Upper lobe of left lung (tissue), 4 donors: ENCODE measurements around the gene FNTB.

Experiments
- POLR2A ChIP-seq, 4 donors: fragments of 450-650 bp; IDR thresholded peaks; one replicate each; pipeline ENCODE4 v1.5.1; 2016 to 2017; ENCODE audit warnings: antibody characterized with exemption in 4 of 4, mild to moderate bottlenecking in 2 of 4
- POLR2AphosphoS5 ChIP-seq, 2 donors: sonication (generic); formaldehyde crosslinking; IDR thresholded peaks; one replicate each; pipeline ENCODE4 v1.5.1; 2017; ENCODE audit warnings: antibody characterized with exemption in 2 of 2
- TF ChIP-seq, protein P1 (sequence below), 6 experiments: fragments of 450-650 bp in 4 of 6; fragments of 200-600 bp in 2 of 6; sonication (generic) in 2 of 6; IDR thresholded peaks; one replicate each; pipeline ENCODE4 v1.5.1; 2016 to 2019; ENCODE audit warnings: antibody characterized with exemption in 6 of 6

DNA sequence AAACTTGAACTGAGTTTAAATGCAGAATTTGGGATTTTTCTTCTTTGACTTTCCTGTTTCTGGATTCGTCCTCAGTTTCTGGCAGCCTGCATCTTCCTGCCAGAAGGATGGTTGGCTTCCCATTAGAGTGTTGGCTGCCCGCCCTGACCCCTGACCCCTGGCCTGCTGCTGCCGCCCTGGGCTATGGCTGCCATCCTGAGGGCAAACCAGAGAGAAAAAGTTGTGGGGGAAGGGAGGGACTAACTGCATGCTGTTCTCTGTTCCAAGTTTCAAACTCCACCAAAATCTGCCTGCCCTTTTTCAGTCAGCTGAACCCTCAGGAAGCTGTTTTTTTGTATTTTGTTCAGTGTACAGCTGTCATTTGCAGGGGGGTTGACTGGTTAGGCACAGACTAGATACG is 48.4 kb downstream of the FNTB start:
- TF ChIP-seq, protein P1, sequence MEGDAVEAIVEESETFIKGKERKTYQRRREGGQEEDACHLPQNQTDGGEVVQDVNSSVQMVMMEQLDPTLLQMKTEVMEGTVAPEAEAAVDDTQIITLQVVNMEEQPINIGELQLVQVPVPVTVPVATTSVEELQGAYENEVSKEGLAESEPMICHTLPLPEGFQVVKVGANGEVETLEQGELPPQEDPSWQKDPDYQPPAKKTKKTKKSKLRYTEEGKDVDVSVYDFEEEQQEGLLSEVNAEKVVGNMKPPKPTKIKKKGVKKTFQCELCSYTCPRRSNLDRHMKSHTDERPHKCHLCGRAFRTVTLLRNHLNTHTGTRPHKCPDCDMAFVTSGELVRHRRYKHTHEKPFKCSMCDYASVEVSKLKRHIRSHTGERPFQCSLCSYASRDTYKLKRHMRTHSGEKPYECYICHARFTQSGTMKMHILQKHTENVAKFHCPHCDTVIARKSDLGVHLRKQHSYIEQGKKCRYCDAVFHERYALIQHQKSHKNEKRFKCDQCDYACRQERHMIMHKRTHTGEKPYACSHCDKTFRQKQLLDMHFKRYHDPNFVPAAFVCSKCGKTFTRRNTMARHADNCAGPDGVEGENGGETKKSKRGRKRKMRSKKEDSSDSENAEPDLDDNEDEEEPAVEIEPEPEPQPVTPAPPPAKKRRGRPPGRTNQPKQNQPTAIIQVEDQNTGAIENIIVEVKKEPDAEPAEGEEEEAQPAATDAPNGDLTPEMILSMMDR (IDR thresholded peaks at IDR 0.05), result no peak
- TF ChIP-seq POLR2A (IDR thresholded peaks at IDR 0.05) (no peak), POLR2AphosphoS5 (IDR thresholded peaks at IDR 0.05) (no peak)
